ENCODE data around the gene C1orf21. TPM values are rescaled to one million over a fixed set of nuclear protein-coding genes. Genes with fewer than 3 reads are reported as not detected.

C1orf21 gene
- total and polyA plus RNA-seq, 2 donors (not counting 3 experiments of a cell fraction or from before 2014, with no cell fraction given), result 0.79 to 8.5 TPM

GRCh38 chr1:184392067-184392466 lies 5.2 kb downstream of the C1orf21 start:
- dilution Hi-C loops (cut with MboI; ENCODE audit: extremely low pct_ligation_motif_present, low sequenced_read_pairs), result no loop called here

More at GRCh38 chr1:184392067-184392466, 5.2 kb downstream of the C1orf21 start:
- DNase-seq (ENCODE audit: low read depth, low spot score) (no peak), FAIRE-seq (no peak)
- intact Hi-C loops (cut with micrococcal nuclease), result no loop called here
- no peaks in the 10 kb centered on the region for H3K36me3 ChIP-seq (ENCODE audit: control insufficient read depth in 2 of 2, extremely low read depth in 1 of 2, insufficient read depth in 2 of 2, low read length in 2 of 2)
- TF ChIP-seq EZH2 (IDR thresholded peaks at IDR 0.05; ENCODE audit: borderline replicate concordance, low read depth, low read length, severe bottlenecking), result no peak
- no peak for TF ChIP-seq POLR2AphosphoS5 (IDR thresholded peaks at IDR 0.05; ENCODE audit: insufficient read depth, low read depth, low read length)
- no peak for TF ChIP-seq JUN (IDR thresholded peaks at IDR 0.05; ENCODE audit: borderline replicate concordance, insufficient read depth, insufficient read length, low read depth)
- TF ChIP-seq MYC (IDR thresholded peaks at IDR 0.05; ENCODE audit: low read depth, low read length), result no peak
- no peak for TF ChIP-seq POLR2A (IDR thresholded peaks at IDR 0.05; ENCODE audit: low read depth, low read length)
- TF ChIP-seq FOS (IDR thresholded peaks at IDR 0.05; ENCODE audit: borderline replicate concordance, insufficient read depth, low read length), result no peak
- TF ChIP-seq CTCF (IDR thresholded peaks at IDR 0.05; ENCODE audit: extremely low read depth in 1 of 2, insufficient read depth in 1 of 2, low read depth in 1 of 2, low read length in 2 of 2), result no peak
- TF ChIP-seq GATA2 (IDR thresholded peaks at IDR 0.05; ENCODE audit: insufficient read depth, insufficient read length, low read depth, low read length), result no peak
- TF ChIP-seq MAX (IDR thresholded peaks at IDR 0.05; ENCODE audit: insufficient read depth, insufficient read length), result no peak
- H3K4me2 ChIP-seq (ENCODE audit: insufficient read depth, low read length), result no peak overlapping the region
- BruUV-seq (replicated peaks), result no TSS peak
- H3K79me2 ChIP-seq (ENCODE audit: control insufficient read depth, insufficient read depth, low read length), result no peaks in the 10 kb centered on the region
- H3K9ac ChIP-seq (replicated peaks; ENCODE audit: extremely low read depth, insufficient read depth, low read length), result no peak overlapping the region
- H2AFZ ChIP-seq (ENCODE audit: low read depth, low read length), result no peak overlapping the region
- CTCF ChIA-PET, result no interaction called here
- no peaks in the 10 kb centered on the region for H4K20me1 ChIP-seq (replicated peaks; ENCODE audit: control insufficient read depth, extremely low read depth, insufficient read depth, low read length)
- no peaks in the 10 kb centered on the region for H3K9me1 ChIP-seq (replicated peaks; ENCODE audit: control insufficient read depth, extremely low read depth, insufficient read depth, low read length)
- H3K4me1 ChIP-seq (ENCODE audit: control insufficient read depth, extremely low read depth, insufficient read depth, low read length), result peaks cover 9% of the 10 kb centered on the region
- no peak overlapping the region for H3K4me3 ChIP-seq (replicated peaks in 1 of 3; ENCODE audit: insufficient read depth in 1 of 3, low read depth in 1 of 3, low read length in 3 of 3)
- POLR2A ChIA-PET, result no interaction called here
- no peaks in the 10 kb centered on the region for H3K9me3 ChIP-seq (replicated peaks; ENCODE audit: control insufficient read depth, insufficient read depth, low read length)
- H3K27me3 ChIP-seq (ENCODE audit: control insufficient read depth in 2 of 2, insufficient read depth in 2 of 2, low read length in 2 of 2), result no peaks in the 10 kb centered on the region
- H3K27ac ChIP-seq (ENCODE audit: insufficient read depth, low read depth, low read length), result no peak overlapping the region
